ENCODE measurements around the gene COPZ1. TPM values are rescaled to one million over a fixed set of nuclear protein-coding genes. Genes with fewer than 3 reads are reported as not detected.
A peak's percentile ranks its signal among the peaks of the same experiment; 100 is the strongest.
"Not testable (repeated sequence)": the region's sequence is repeated elsewhere in the genome, so short reads cannot be mapped to it uniquely, and the experiment has no call there.

The COPZ1 gene
- total RNA-seq, 8 experiments from 2014 or later = 117 to 152 (median 133) TPM

GRCh38 chr12:54300225-54300731 is 24.7 kb upstream of the COPZ1 start:
- in situ Hi-C loops (cut with MboI; ENCODE audit: low pct_unique_long_range_greater_than_20kb in 2 of 9, low sequenced_read_pairs in 9 of 9, unreplicated experiment in 9 of 9) = no loop called here
- 100% methylated on average over 1 of the region's 3 CpGs; no CpG with 5 or more reads in 8 of the 10 experiments for WGBS, 10 experiments
- Histone ChIP-seq H3K27ac (no peak overlapping the region), H3K4me3 (no peak overlapping the region), H3K4me1 (replicated peaks in 1 of 2) (peaks cover 2 to 12% of the 10 kb centered on the region in 2 donors)
- peak in 4 of 8 experiments; percentile 2 to 12 (median 6) for ATAC-seq (replicated peaks in 6 of 8)

- 0 to 54% (median 22%) methylated on average over 1 to 4 of the region's 26 CpGs; no CpG with 5 or more reads in 4 of the 10 experiments for WGBS, 10 experiments
- no peak within 1 kb of the TSS for H3K4me3 ChIP-seq
- peaks cover 2 to 12% of the 10 kb centered on the region in 2 donors for H3K4me1 ChIP-seq (replicated peaks in 1 of 2)
- ATAC-seq (replicated peaks in 6 of 8) = peak; percentile 82 to 96 (median 94)
- in situ Hi-C loops (cut with MboI; ENCODE audit: low pct_unique_long_range_greater_than_20kb in 2 of 9, low sequenced_read_pairs in 9 of 9, unreplicated experiment in 9 of 9) = no loop called here
- no peak within 1 kb of the TSS for H3K27ac ChIP-seq
These were observed 24.1 kb upstream of the COPZ1 start, which contains the start of gene NFE2 for GRCh38 chr12:54300732-54301427. Gene NFE2 (minus strand): TSS chr12:54301015. CDS start chr12:54295248, 5,767 bp downstream.

GRCh38 chr12:54301428-54302048 is 23.4 kb upstream of the COPZ1 start:
- WGBS, 10 experiments = 100% methylated on average over 1 of the region's 1 CpG; no CpG with 5 or more reads in 8 of the 10 experiments
- no peak overlapping the region for H3K4me3 ChIP-seq

GRCh38 chr12:54303640-54304039 is 21.3 kb upstream of the COPZ1 start:
- peaks cover 2 to 12% of the 10 kb centered on the region in 2 donors for H3K4me1 ChIP-seq (replicated peaks in 1 of 2)
- in situ Hi-C loops (cut with MboI; ENCODE audit: low pct_unique_long_range_greater_than_20kb in 2 of 9, low sequenced_read_pairs in 9 of 9, unreplicated experiment in 9 of 9) = no loop called here
- no peak overlapping the region for H3K4me3 ChIP-seq
- ATAC-seq (replicated peaks in 6 of 8) = no peak
- H3K27ac ChIP-seq = no peak overlapping the region

More at GRCh38 chr12:54301428-54302048, 23.4 kb upstream of the COPZ1 start:
- peaks cover 2 to 12% of the 10 kb centered on the region in 2 donors for H3K4me1 ChIP-seq (replicated peaks in 1 of 2)
- in situ Hi-C loops (cut with MboI; ENCODE audit: low pct_unique_long_range_greater_than_20kb in 2 of 9, low sequenced_read_pairs in 9 of 9, unreplicated experiment in 9 of 9) = no loop called here
- H3K27ac ChIP-seq = no peak overlapping the region
- no peak for ATAC-seq (replicated peaks in 6 of 8)

GRCh38 chr12:54304187-54304810 is 20.6 kb upstream of the COPZ1 start:
- peak in 3 of 8 experiments; percentile 14 to 28 (median 25) for ATAC-seq (replicated peaks in 6 of 8)
- 10 to 50% (median 17%) methylated on average over 1 to 4 of the region's 12 CpGs; no CpG with 5 or more reads in 6 of the 10 experiments for WGBS, 10 experiments
- no peak overlapping the region for H3K4me3 ChIP-seq
- H3K4me1 ChIP-seq (replicated peaks in 1 of 2) = peaks cover 2 to 12% of the 10 kb centered on the region in 2 donors
- in situ Hi-C loops (cut with MboI; ENCODE audit: low pct_unique_long_range_greater_than_20kb in 2 of 9, low sequenced_read_pairs in 9 of 9, unreplicated experiment in 9 of 9) = no loop called here
- H3K27ac ChIP-seq = no peak overlapping the region

- Histone ChIP-seq H3K4me1 (replicated peaks in 1 of 2) (peaks cover 0 to 2% of the 10 kb centered on the region in 2 donors), H3K4me3 (no peak overlapping the region), H3K27ac (no peak overlapping the region)
- in situ Hi-C loops (cut with MboI; ENCODE audit: low pct_unique_long_range_greater_than_20kb in 2 of 9, low sequenced_read_pairs in 9 of 9, unreplicated experiment in 9 of 9) = no loop called here
- peak; percentile 40 to 96 (median 59) for ATAC-seq (replicated peaks in 6 of 8)
- 15 to 86% (median 73%) methylated on average over 1 to 6 of the region's 8 CpGs; no CpG with 5 or more reads in 1 of the 10 experiments for WGBS, 10 experiments
These were observed 17.8 kb upstream of the COPZ1 start for GRCh38 chr12:54306925-54307741.

- in situ Hi-C loops (cut with MboI; ENCODE audit: low pct_unique_long_range_greater_than_20kb in 2 of 9, low sequenced_read_pairs in 9 of 9, unreplicated experiment in 9 of 9) = no loop called here
- H3K27ac ChIP-seq = no peak overlapping the region
- H3K4me1 ChIP-seq (replicated peaks in 1 of 2) = no peaks in the 10 kb centered on the region
- ATAC-seq (replicated peaks in 6 of 8) = peak in 1 of 8 experiments; percentile 78
- WGBS, 10 experiments = 20 to 67% (median 49%) methylated on average over 1 to 2 of the region's 2 CpGs; no CpG with 5 or more reads in 4 of the 10 experiments
- no peak overlapping the region for H3K4me3 ChIP-seq
These were observed 13.9 kb upstream of the COPZ1 start for GRCh38 chr12:54311051-54311450.

GRCh38 chr12:54312309-54312708 is 12.6 kb upstream of the COPZ1 start:
- in situ Hi-C loops (cut with MboI; ENCODE audit: low pct_unique_long_range_greater_than_20kb in 2 of 9, low sequenced_read_pairs in 9 of 9, unreplicated experiment in 9 of 9); H3K27ac ChIP-seq; H3K4me1 ChIP-seq (replicated peaks in 1 of 2); H3K4me3 ChIP-seq: not testable (repeated sequence)
- peak in 1 of 8 experiments; percentile 26 for ATAC-seq (replicated peaks in 6 of 8)
- 33 to 100% (median 82%) methylated on average over 1 to 7 of the region's 7 CpGs; no CpG with 5 or more reads in 2 of the 10 experiments for WGBS, 10 experiments

- Histone ChIP-seq H3K4me3 (no peak overlapping the region), H3K27ac (no peak overlapping the region), H3K4me1 (replicated peaks in 1 of 2) (peaks cover 7 to 9% of the 10 kb centered on the region in 2 donors)
- in situ Hi-C loops (cut with MboI; ENCODE audit: low pct_unique_long_range_greater_than_20kb in 2 of 9, low sequenced_read_pairs in 9 of 9, unreplicated experiment in 9 of 9) = no loop called here
- 29 to 100% (median 83%) methylated on average over 1 to 4 of the region's 5 CpGs; no CpG with 5 or more reads in 1 of the 10 experiments for WGBS, 10 experiments
- no peak for ATAC-seq (replicated peaks in 6 of 8)
These were observed 3.6 kb upstream of the COPZ1 start for GRCh38 chr12:54321363-54321762.

GRCh38 chr12:54325442-54326109 is 645 bp downstream of the COPZ1 start:
- in situ Hi-C loops (cut with MboI; ENCODE audit: low pct_unique_long_range_greater_than_20kb in 2 of 9, low sequenced_read_pairs in 9 of 9, unreplicated experiment in 9 of 9); ATAC-seq (replicated peaks in 6 of 8): not testable (repeated sequence)
- Histone ChIP-seq H3K27ac (peak overlapping the region; percentile 94 to 98), H3K4me1 (replicated peaks in 1 of 2) (peaks cover 21 to 30% of the 10 kb centered on the region in 2 donors), H3K4me3 (peak overlapping the region; percentile 64 to 92 (median 68))
- WGBS, 10 experiments = 0 to 73% (median 27%) methylated on average over 3 to 19 of the region's 22 CpGs

- in situ Hi-C loops (cut with MboI; ENCODE audit: low pct_unique_long_range_greater_than_20kb in 2 of 9, low sequenced_read_pairs in 9 of 9, unreplicated experiment in 9 of 9) = no loop called here
- H3K27ac ChIP-seq = no peak overlapping the region
- WGBS, 10 experiments = 50 to 82% (median 73%) methylated on average over 1 to 6 of the region's 6 CpGs
- H3K4me3 ChIP-seq = no peak overlapping the region
- H3K4me1 ChIP-seq (replicated peaks in 1 of 2) = peaks cover 25 to 56% of the 10 kb centered on the region in 2 donors
- ATAC-seq (replicated peaks in 6 of 8) = no peak
These were observed 3.8 kb downstream of the COPZ1 start for GRCh38 chr12:54328595-54329337.
